Articular chondrocyte of knee joint (primary cell): ENCODE measurements around the gene EVI2B. TPM values are rescaled to one million over a fixed set of nuclear protein-coding genes. Genes with fewer than 3 reads are reported as not detected.

ENCODE experiments used
- total RNA-seq: library from RNA; depleted of rRNA; stranded (reverse); fragments of >200 nt; gene quantifications from 2 replicates; pipeline ENCODE4 v1.2.3, GENCODE V29; 2012

EVI2B gene
- 1.1 and 1.4 TPM in 2 replicates for total RNA-seq

GRCh38 chr17:31313982-31314781, at the start of gene EVI2B:
Gene EVI2B, minus strand, starts transcription at chr17:31314054. Its CDS starts 8,445 bp downstream, at chr17:31305609.

DNA sequence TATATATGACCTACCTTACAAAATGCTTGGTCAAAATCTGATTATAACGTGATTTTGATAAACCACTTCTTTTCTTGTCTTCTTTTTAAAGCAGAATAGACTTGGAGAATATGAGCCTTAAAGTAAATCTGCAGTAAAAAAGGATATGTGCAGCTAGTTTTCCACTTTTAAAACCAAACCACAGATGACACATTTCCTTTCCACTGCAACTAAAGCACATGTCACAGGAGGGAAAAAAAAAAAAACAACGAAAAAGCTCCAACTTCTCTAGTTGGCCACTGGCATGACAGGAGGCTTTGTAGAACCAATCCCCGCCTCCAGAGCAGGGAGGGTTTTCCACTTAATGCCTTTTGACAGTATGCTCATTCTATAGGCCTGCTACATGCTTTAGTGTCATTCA, 7.6 kb upstream of the EVI2B start, which contains the start of gene EVI2A:
Gene EVI2A (minus strand): TSS at position 142 of the 400 bp plus-strand sequence. CDS start 2,609 bp downstream, outside the sequence.

DNA sequence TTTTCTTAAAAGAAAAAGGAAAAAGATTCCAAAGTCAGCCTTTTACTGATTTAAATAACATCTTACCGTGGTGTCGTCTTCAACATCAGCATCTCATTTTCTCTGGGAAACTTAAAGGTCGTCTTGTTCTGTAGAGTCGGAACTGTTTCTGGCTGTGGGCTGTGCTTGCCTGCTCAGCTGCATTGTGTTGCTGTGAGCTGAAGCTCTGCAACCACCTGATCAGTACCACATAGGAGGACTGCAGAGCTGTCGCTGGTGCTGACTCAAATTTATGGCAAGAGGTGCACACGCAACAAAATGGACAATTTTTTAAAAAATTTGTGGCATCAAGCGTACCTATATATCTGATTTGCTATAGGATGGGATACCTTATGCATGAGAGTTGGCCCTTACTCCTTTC, 16.8 kb downstream of the EVI2B start, which contains the start of gene OMG:
Gene OMG (minus strand): TSS at position 150 of the 400 bp plus-strand sequence. CDS start 908 bp downstream, outside the sequence.

Other genes with a start within 250 kb of the EVI2B start
- 59.6 and 65.8 TPM in 2 replicates for gene NF1, start 219.1 kb downstream of the EVI2B start, total RNA-seq
- gene OMG, start 16.8 kb downstream of the EVI2B start, total RNA-seq = 0.13 TPM in 1 of 2 replicates, not detected in the other
- 31.1 and 42.2 TPM in 2 replicates for gene EVI2A, start 7.6 kb upstream of the EVI2B start, total RNA-seq
- 0.39 and 0.43 TPM in 2 replicates for gene RAB11FIP4, start 77.6 kb upstream of the EVI2B start, total RNA-seq